Kidney (tissue), 14 donors: ENCODE results near the gene TTLL11. TPM values are rescaled to one million over a fixed set of nuclear protein-coding genes. Genes with fewer than 3 reads are reported as not detected.

ENCODE experiments used
- DNase-seq, 5 donors: peaks; one replicate each; pipeline ENCODE4 v3.0.0-alpha.2; 2013 to 2020
- FAIRE-seq: peaks from 2 replicates; lab custom pipeline; 2012; peaks lifted over from hg19 to GRCh38; lab: Jason Lieb, UNC
- H3K27ac ChIP-seq, 2 donors: one replicate each; pipeline ENCODE4 v1.7.0; 2013; ENCODE audit warnings: low read depth in 2 of 2, low read length in 2 of 2, inconsistent platforms in 1 of 2
- H3K27me3 ChIP-seq: one replicate; pipeline ENCODE4 v1.7.1; 2013; ENCODE audit warnings: low read length, inconsistent platforms; ENCODE audit not compliant: control insufficient read depth, insufficient read depth
- H3K36me3 ChIP-seq, 3 donors: one replicate each; pipeline versions ENCODE4 v1.7.0 to v1.7.1; 2013; ENCODE audit warnings: low read length in 3 of 3, control low read depth in 1 of 3, inconsistent platforms in 1 of 3; ENCODE audit not compliant: insufficient read depth in 3 of 3, control insufficient read depth in 2 of 3
- H3K4me1 ChIP-seq, 3 donors: one replicate each; pipeline versions ENCODE4 v1.7.0 to v1.7.1; 2013; ENCODE audit warnings: low read length in 3 of 3, inconsistent platforms in 1 of 3, low read depth in 1 of 3; ENCODE audit not compliant: control insufficient read depth in 2 of 3, insufficient read depth in 2 of 3
- H3K4me3 ChIP-seq, 3 donors: one replicate each; pipeline versions ENCODE4 v1.7.0 to v1.8.1; 2013; ENCODE audit warnings: low read length in 3 of 3, control low read depth in 1 of 3, inconsistent platforms in 1 of 3
- H3K9ac ChIP-seq, 3 donors: one replicate each; pipeline versions ENCODE4 v1.7.0 to v1.7.1; 2013; ENCODE audit warnings: low read length in 3 of 3, control low read depth in 1 of 3, inconsistent platforms in 1 of 3
- H3K9me3 ChIP-seq, 3 donors: one replicate each; pipeline versions ENCODE4 v1.7.0 to v1.7.1; 2013; ENCODE audit warnings: low read length in 3 of 3, control low read depth in 1 of 3, inconsistent platforms in 1 of 3; ENCODE audit not compliant: control insufficient read depth in 2 of 3, insufficient read depth in 1 of 3
- intact Hi-C: fragments of 100-400 bp; cut with DNase I; formaldehyde crosslinking; loops from one replicate; pipeline ENCODE4 v1.11.1; 2022
- polyA plus RNA-seq: library from polyadenylated mRNA; stranded (reverse); fragments of 350-450 nt; fragmentation: Illumina TruSeq; extraction: RNeasy Lipid Tissue Mini Kit (QIAGEN cat#74804); gene quantifications from one replicate; pipeline ENCODE4 v1.2.3, GENCODE V29; 2014; ENCODE audit warnings: low read depth, low replicate concordance; ENCODE audit not compliant: insufficient read depth
- total RNA-seq: library from RNA; stranded (reverse); fragmentation: NEBNext Ultra II Directional; extraction: Animal tissue kit (Norgen Biotek cat#: 25700); gene quantifications from one replicate; pipeline ENCODE4 v1.2.1, GENCODE V29; 2021
- TF ChIP-seq, protein P1 (sequence below): IDR thresholded peaks from 3 replicates; pipeline ENCODE4 v1.5.1; 2012; ENCODE audit warnings: mild to moderate bottlenecking, moderate library complexity, borderline replicate concordance; ENCODE audit not compliant: insufficient read depth; ENCODE audit errors: extremely low read depth
- donor health status: control.
- donor health status: control.
- donor health status: control.
- donor health status: control.
- donor health status: control.
- donor health status: DM: yes; HTN: yes; CAD: no.
- donor health status: Normal renal cell carcinoma (clear cell type).

TTLL11 gene
- total and polyA plus RNA-seq, 2 donors from 2014 or later, result 2.3 to 10.0 TPM

DNA sequence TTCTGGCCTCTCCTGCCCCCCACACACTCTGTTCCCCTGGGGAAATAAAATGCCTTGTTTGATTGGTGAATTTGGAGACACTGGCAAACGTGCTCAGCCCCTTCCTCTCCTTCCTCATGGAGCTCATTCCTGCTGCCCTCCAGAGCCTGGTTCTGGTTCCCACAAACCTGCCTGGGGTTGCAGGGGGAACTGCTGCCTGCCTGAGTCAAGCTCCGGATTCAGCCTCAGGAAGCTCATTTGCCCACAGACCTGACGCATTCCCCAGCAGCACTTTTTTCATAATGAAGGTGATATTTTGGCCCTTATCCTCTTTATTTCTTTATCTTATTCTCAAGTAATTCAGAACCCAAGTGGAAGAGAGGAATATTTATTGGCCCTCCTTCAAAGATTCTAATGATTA, 140.5 kb downstream of the TTLL11 start:
- no peak overlapping the region for H3K27ac ChIP-seq
- no peak overlapping the region for H3K9ac ChIP-seq
- intact Hi-C loops, result no loop called here

DNA sequence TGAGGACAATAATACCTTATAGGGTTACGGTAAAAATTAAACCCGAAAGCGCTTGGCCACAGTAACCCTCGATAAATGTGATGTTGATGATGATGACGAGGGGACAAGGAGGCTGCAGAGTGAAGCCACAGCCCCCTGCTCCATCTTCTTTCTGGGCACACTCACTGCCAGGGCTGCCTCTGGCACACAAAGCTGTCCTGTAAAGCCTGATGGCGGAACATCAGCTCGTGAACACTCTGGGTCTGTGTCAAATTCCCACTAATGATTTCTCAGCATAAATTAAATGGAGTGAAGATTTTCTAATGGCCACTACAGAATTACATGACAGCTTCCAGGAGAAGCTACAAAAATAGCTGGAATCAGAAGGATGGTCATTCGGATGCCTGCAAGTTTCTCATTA, 142.2 kb downstream of the TTLL11 start:
- Histone ChIP-seq H3K27ac (no peak overlapping the region), H3K4me1 (peaks cover 0 to 4% (median 0%) of the 10 kb centered on the region in 3 donors), H3K9me3 (no peaks in the 10 kb centered on the region), H3K9ac (no peak overlapping the region), H3K4me3 (no peak overlapping the region), H3K27me3 (no peaks in the 10 kb centered on the region), H3K36me3 (no peaks in the 10 kb centered on the region)
- intact Hi-C loops, result no loop called here
- FAIRE-seq, result no peak
- no peak for DNase-seq
- TF ChIP-seq, protein P1, sequence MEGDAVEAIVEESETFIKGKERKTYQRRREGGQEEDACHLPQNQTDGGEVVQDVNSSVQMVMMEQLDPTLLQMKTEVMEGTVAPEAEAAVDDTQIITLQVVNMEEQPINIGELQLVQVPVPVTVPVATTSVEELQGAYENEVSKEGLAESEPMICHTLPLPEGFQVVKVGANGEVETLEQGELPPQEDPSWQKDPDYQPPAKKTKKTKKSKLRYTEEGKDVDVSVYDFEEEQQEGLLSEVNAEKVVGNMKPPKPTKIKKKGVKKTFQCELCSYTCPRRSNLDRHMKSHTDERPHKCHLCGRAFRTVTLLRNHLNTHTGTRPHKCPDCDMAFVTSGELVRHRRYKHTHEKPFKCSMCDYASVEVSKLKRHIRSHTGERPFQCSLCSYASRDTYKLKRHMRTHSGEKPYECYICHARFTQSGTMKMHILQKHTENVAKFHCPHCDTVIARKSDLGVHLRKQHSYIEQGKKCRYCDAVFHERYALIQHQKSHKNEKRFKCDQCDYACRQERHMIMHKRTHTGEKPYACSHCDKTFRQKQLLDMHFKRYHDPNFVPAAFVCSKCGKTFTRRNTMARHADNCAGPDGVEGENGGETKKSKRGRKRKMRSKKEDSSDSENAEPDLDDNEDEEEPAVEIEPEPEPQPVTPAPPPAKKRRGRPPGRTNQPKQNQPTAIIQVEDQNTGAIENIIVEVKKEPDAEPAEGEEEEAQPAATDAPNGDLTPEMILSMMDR, result no peak

More for the DNA sequence above, 140.5 kb downstream of the TTLL11 start:
- DNase-seq (no peak), FAIRE-seq (no peak)
- H3K36me3 ChIP-seq, result no peaks in the 10 kb centered on the region
- no peaks in the 10 kb centered on the region for H3K27me3 ChIP-seq
- no peaks in the 10 kb centered on the region for H3K9me3 ChIP-seq
- no peak overlapping the region for H3K4me3 ChIP-seq
- TF ChIP-seq, protein P1, result no peak
- H3K4me1 ChIP-seq, result peaks cover 0 to 4% (median 0%) of the 10 kb centered on the region in 3 donors

DNA sequence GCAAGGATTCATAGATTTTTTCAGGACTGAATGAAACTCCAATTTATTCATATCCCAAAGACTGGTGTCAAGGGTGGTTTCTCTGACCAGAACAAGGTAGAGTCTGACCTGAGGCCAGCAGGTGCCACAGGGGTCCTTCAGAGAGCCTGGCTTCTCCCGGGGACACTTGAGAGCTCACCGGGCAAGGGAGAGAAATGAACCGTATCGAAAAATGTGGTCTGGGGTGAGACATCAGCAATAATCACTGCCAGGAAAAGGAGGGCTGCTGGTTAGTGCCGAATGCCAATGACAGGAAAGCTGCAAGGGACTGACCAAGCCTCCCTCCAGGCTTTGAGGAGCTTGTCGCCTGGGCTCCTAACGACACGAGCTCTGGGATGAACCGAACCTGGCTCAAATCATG, 142.7 kb downstream of the TTLL11 start:
- Histone ChIP-seq H3K27ac (no peak overlapping the region), H3K9ac (no peak overlapping the region), H3K36me3 (no peaks in the 10 kb centered on the region), H3K4me3 (no peak overlapping the region), H3K9me3 (no peaks in the 10 kb centered on the region), H3K27me3 (no peaks in the 10 kb centered on the region), H3K4me1 (peaks cover 0 to 4% (median 0%) of the 10 kb centered on the region in 3 donors)
- intact Hi-C loops, result no loop called here
- TF ChIP-seq, protein P1, result no peak
- FAIRE-seq (no peak), DNase-seq (peak in 1 of 5 donors; percentile 27)

DNA sequence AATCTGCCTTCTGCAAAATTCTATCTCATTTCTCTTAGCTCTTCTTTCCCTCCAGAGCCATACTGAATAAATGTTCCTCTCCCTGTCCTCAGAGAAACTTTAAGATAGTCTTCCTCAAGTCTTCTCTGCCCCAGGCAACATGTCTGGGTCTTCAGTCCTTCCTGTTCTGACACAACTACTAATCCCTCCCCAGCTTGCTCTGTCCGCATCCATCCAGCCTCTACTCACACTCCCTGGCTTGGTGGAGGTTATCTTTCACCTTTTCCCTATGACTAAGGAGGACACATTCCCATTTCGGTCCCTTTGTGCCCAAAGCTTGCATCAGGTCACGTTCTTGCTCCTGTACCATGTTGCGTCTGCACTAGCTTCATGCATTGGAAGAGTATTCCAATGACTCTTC, 143.3 kb downstream of the TTLL11 start:
- H3K36me3 ChIP-seq, result no peaks in the 10 kb centered on the region
- DNase-seq, result no peak
- H3K9me3 ChIP-seq, result no peaks in the 10 kb centered on the region
- no peak overlapping the region for H3K27ac ChIP-seq
- FAIRE-seq, result no peak
- H3K27me3 ChIP-seq, result no peaks in the 10 kb centered on the region
- TF ChIP-seq, protein P1, result no peak
- H3K4me1 ChIP-seq, result peaks cover 0 to 4% (median 0%) of the 10 kb centered on the region in 3 donors
- intact Hi-C loops, result no loop called here
- H3K9ac ChIP-seq, result no peak overlapping the region
- no peak overlapping the region for H3K4me3 ChIP-seq
